Measurements from ENCODE around the gene PDC.

DNA sequence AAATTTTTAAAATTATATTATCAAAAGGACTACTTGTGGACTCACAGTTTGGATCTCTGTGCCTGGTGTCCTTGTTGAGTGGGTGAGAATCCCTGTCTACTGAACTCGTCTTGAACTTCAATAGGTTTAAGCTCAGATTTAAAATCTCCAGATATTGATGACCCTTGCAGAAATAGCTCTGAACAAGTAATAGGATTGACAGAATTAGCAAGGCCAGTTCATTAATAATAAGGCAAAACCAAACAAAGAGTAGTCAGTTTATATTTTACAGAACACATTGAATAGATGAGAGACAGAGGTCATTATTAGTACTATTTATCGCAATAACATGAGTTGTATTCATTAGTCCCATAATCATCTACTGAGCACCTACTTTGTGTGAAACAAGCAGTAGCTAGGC is at the start of gene PDC:
- TF ChIP-seq, protein P1, sequence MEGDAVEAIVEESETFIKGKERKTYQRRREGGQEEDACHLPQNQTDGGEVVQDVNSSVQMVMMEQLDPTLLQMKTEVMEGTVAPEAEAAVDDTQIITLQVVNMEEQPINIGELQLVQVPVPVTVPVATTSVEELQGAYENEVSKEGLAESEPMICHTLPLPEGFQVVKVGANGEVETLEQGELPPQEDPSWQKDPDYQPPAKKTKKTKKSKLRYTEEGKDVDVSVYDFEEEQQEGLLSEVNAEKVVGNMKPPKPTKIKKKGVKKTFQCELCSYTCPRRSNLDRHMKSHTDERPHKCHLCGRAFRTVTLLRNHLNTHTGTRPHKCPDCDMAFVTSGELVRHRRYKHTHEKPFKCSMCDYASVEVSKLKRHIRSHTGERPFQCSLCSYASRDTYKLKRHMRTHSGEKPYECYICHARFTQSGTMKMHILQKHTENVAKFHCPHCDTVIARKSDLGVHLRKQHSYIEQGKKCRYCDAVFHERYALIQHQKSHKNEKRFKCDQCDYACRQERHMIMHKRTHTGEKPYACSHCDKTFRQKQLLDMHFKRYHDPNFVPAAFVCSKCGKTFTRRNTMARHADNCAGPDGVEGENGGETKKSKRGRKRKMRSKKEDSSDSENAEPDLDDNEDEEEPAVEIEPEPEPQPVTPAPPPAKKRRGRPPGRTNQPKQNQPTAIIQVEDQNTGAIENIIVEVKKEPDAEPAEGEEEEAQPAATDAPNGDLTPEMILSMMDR (conservative IDR thresholded peaks at IDR 0.05 in 1 of 2, IDR thresholded peaks at IDR 0.05 in 1 of 2; ENCODE audit: extremely low read depth in 1 of 2, insufficient read depth in 1 of 2, low read depth in 1 of 2, low read length in 2 of 2), result no peak
- TF ChIP-seq EZH2 (IDR thresholded peaks at IDR 0.05; ENCODE audit: borderline replicate concordance, low read length), result no peak
